ENCODE data around the gene ZNF423. TPM values are rescaled to one million over a fixed set of nuclear protein-coding genes. Genes with fewer than 3 reads are reported as not detected.

The ZNF423 gene
- total RNA-seq, 4 donors from 2014 or later, result 7.0 to 19.7 (median 8.4) TPM

DNA sequence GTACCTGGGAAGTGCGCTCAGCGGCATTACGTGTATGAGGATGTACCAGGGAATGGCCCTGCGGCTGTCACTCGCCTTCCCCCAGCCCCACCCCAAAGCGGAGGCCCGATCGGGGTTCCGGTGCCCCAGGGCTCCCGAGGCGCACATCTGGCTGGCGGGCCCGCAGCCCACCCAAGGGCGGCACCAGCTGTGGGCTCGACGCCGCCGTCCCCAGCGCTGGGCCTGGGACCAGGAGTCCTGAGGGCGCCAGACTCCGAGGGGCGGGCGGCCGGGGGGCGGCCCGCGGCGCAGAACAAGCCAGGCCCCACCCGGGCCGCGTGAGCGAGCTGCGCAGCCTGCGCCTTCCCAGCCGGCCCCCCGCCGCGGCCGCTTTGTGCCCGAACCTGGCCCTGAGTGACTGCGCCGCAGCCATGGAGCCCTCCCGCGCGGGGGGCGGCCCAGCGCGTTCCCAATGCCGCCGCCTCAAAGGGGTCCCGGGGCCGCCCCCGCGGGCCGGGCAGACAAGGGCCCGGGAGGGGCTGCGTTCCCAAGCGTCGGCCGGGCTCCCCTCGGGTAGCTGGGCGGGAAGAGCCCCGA lies 17.4 kb downstream of the ZNF423 start:
- no CpG with 5 or more reads among the region's 63 CpGs for WGBS, 2 donors (ENCODE audit: low coverage in 1 of 2)
- Histone ChIP-seq H3K27ac (peak overlapping the region in 3 of 4 donors; percentile 70 to 92 (median 84)), H3K4me3 (peak overlapping the region in 1 of 2 donors; percentile 52), H3K9me3 (no peaks in the 10 kb centered on the region), H3K36me3 (no peaks in the 10 kb centered on the region), H3K4me1 (peaks cover 4 to 77% (median 43%) of the 10 kb centered on the region in 3 donors), H3K27me3 (peaks cover 5% of the 10 kb centered on the region)
- no peak for ATAC-seq
- TF ChIP-seq EP300 (IDR thresholded peaks at IDR 0.05) (no peak), POLR2AphosphoS5 (IDR thresholded peaks at IDR 0.05) (no peak)
- TF ChIP-seq, protein P1, sequence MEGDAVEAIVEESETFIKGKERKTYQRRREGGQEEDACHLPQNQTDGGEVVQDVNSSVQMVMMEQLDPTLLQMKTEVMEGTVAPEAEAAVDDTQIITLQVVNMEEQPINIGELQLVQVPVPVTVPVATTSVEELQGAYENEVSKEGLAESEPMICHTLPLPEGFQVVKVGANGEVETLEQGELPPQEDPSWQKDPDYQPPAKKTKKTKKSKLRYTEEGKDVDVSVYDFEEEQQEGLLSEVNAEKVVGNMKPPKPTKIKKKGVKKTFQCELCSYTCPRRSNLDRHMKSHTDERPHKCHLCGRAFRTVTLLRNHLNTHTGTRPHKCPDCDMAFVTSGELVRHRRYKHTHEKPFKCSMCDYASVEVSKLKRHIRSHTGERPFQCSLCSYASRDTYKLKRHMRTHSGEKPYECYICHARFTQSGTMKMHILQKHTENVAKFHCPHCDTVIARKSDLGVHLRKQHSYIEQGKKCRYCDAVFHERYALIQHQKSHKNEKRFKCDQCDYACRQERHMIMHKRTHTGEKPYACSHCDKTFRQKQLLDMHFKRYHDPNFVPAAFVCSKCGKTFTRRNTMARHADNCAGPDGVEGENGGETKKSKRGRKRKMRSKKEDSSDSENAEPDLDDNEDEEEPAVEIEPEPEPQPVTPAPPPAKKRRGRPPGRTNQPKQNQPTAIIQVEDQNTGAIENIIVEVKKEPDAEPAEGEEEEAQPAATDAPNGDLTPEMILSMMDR (IDR thresholded peaks at IDR 0.05), result no peak

DNA sequence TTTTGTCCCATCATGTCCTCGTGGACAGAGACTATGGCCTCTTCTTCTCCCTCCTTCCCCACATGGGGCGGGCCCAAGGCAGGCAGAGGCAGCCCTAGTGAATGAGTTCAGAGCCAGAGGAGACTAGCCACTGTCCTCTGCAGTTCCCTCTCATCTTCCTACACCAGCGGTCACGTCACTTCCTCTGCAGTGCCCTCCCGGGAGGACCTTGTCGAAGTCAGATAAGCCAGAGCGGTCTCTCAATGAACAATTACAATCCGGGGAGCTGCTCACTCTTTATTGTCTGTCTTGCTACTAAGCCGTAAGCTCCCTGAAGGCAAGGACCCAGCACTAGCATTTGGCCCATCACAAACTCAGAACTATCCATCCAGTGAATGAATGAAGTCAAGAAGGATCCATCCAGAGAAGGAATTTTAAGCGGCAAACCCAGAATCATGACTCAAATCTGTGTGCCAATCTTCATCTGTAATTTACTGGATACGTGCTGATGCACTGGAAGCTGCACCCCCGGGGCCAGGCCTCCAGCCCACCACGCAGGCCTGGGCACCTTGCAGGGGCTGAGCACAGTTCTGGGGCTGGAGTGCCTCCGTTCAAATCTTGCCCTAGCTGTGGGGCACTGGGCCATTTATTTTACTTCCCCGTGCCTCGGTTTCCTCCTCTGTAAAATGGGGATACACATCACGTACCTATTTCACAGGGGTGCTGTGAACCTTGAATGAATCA lies 18.1 kb downstream of the ZNF423 start:
- peaks cover 5% of the 10 kb centered on the region for H3K27me3 ChIP-seq
- WGBS, 2 donors (ENCODE audit: low coverage in 1 of 2), result 77 to 93% methylated on average over 6 to 11 of the region's 17 CpGs
- H3K27ac ChIP-seq, result peak overlapping the region in 3 of 4 donors; percentile 84 to 92 (median 91)
- H3K9me3 ChIP-seq, result no peaks in the 10 kb centered on the region
- ATAC-seq, result no peak
- peak overlapping the region in 1 of 2 donors; percentile 52 for H3K4me3 ChIP-seq
- H3K36me3 ChIP-seq, result no peaks in the 10 kb centered on the region
- H3K4me1 ChIP-seq, result peaks cover 4 to 77% (median 50%) of the 10 kb centered on the region in 3 donors
- TF ChIP-seq, protein P1 (IDR thresholded peaks at IDR 0.05), result no peak
- no peak for TF ChIP-seq EP300 (IDR thresholded peaks at IDR 0.05)
- TF ChIP-seq POLR2AphosphoS5 (IDR thresholded peaks at IDR 0.05), result no peak
- TF ChIP-seq POLR2A (IDR thresholded peaks at IDR 0.05), result no peak

DNA sequence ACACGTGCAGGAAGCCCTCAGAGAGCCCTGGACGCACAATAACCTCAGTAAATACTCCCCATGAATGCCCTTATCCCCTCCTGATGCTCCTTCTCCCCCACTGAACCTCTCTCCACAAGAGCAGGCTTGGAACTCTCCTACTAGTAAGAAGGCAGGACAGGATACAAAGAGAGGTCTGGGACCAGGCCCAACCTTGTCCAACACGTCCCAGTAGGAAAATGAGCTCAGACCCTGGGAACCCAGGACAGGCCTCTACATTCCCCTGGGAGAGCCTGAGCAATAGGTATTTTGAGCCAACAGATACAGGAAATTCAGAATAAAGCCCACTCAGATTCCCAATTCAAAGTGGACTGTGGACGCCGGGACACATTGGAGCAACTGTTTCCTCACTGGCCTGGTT lies 19.2 kb downstream of the ZNF423 start:
- no peaks in the 10 kb centered on the region for H3K36me3 ChIP-seq
- no peak overlapping the region for H3K4me3 ChIP-seq
- H3K9me3 ChIP-seq, result no peaks in the 10 kb centered on the region
- 50 to 56% methylated on average over 1 to 4 of the region's 5 CpGs for WGBS, 2 donors (ENCODE audit: low coverage in 1 of 2)
- no peak for ATAC-seq
- no peak for TF ChIP-seq EP300 (IDR thresholded peaks at IDR 0.05)
- TF ChIP-seq, protein P1 (IDR thresholded peaks at IDR 0.05), result no peak
- no peak for TF ChIP-seq POLR2A (IDR thresholded peaks at IDR 0.05)
- TF ChIP-seq POLR2AphosphoS5 (IDR thresholded peaks at IDR 0.05), result no peak
- peak overlapping the region in 3 of 4 donors; percentile 84 to 92 (median 91) for H3K27ac ChIP-seq
- peaks cover 4 to 83% (median 58%) of the 10 kb centered on the region in 3 donors for H3K4me1 ChIP-seq
- H3K27me3 ChIP-seq, result peaks cover 5% of the 10 kb centered on the region

DNA sequence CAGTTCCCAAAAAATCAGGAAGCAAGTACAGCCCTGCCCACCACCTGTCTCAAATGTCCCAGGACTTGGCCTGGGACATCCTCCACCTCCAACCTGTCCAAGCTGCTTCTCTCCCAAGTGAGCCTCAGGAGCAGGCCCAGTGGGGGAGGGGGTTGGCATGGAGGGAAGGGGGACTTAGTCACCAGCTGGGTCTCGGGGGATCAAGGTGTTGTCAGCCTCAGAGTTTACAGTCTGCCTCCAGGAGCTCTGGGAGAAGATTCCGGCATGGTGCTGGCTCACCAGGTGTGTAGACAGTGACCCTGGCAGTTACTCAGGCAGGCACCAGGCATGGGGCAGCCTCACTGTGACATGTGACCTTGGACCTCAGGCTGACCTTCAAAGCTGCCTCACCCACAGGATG lies 19.7 kb downstream of the ZNF423 start:
- H3K9me3 ChIP-seq, result no peaks in the 10 kb centered on the region
- H3K36me3 ChIP-seq, result no peaks in the 10 kb centered on the region
- WGBS, 2 donors (ENCODE audit: low coverage in 1 of 2), result 50% methylated on average over 1 of the region's 2 CpGs; no CpG with 5 or more reads in 1 of the 2 donors
- TF ChIP-seq POLR2A (IDR thresholded peaks at IDR 0.05) (no peak), EP300 (IDR thresholded peaks at IDR 0.05) (no peak), POLR2AphosphoS5 (IDR thresholded peaks at IDR 0.05) (no peak)
- TF ChIP-seq, protein P1 (IDR thresholded peaks at IDR 0.05), result no peak
- peaks cover 5% of the 10 kb centered on the region for H3K27me3 ChIP-seq
- H3K4me3 ChIP-seq, result no peak overlapping the region
- H3K27ac ChIP-seq, result peak overlapping the region in 3 of 4 donors; percentile 84 to 92 (median 91)
- no peak for ATAC-seq
- H3K4me1 ChIP-seq, result peaks cover 4 to 88% (median 58%) of the 10 kb centered on the region in 3 donors
